Measurements from ENCODE around the gene PRF1. TPM values are rescaled to one million over a fixed set of nuclear protein-coding genes. Genes with fewer than 3 reads are reported as not detected.

The PRF1 gene
- total and polyA plus RNA-seq, 5 donors: 0.81 to 2.9 (median 1.3) TPM

Other genes with a start within 250 kb of the PRF1 start
- 10 to 100 TPM; 17.7 to 46.4 (median 37.0) TPM for gene LRRC20, start 220.1 kb downstream of the PRF1 start, total RNA-seq
- gene LRRC20, start 220.1 kb downstream of the PRF1 start, polyA plus RNA-seq: 33.4 TPM
- gene EIF4EBP2, start 198.6 kb downstream of the PRF1 start, total RNA-seq: 10 to 100 TPM; 69.7 to 91.1 (median 78.0) TPM
- 29.6 TPM for gene EIF4EBP2, start 198.6 kb downstream of the PRF1 start, polyA plus RNA-seq
- not detected for gene NODAL, start 161.1 kb downstream of the PRF1 start, total RNA-seq
- not detected for gene NODAL, start 161.1 kb downstream of the PRF1 start, polyA plus RNA-seq
- gene PALD1, start 124.0 kb downstream of the PRF1 start, total RNA-seq: 1 to 10 TPM; 4.3 to 7.7 (median 5.7) TPM
- 2.8 TPM for gene PALD1, start 124.0 kb downstream of the PRF1 start, polyA plus RNA-seq
- gene ADAMTS14, start 69.8 kb upstream of the PRF1 start, total RNA-seq: under 1 TPM; 0.03 to 0.36 (median 0.19) TPM
- 0.14 TPM for gene ADAMTS14, start 69.8 kb upstream of the PRF1 start, polyA plus RNA-seq
- gene TBATA, start 182.6 kb upstream of the PRF1 start, total RNA-seq: not detected
- gene TBATA, start 182.6 kb upstream of the PRF1 start, polyA plus RNA-seq: 0.16 TPM
- gene SGPL1, start 213.2 kb upstream of the PRF1 start, total RNA-seq: 10 to 100 TPM; 12.2 to 20.2 (median 14.6) TPM
- gene SGPL1, start 213.2 kb upstream of the PRF1 start, polyA plus RNA-seq: 4.2 TPM